CD4-positive, alpha-beta T cell (primary cell): ENCODE measurements around the gene CTIF. TPM values are rescaled to one million over a fixed set of nuclear protein-coding genes. Genes with fewer than 3 reads are reported as not detected.

Experiments
- ATAC-seq: fragments of 200-7000 bp; cut with Tn5 transposase; one replicate; pipeline ENCODE4 v1.10.0; 2022; ENCODE audit warnings: mild to moderate bottlenecking; ENCODE audit not compliant: poor library complexity
- CTCF ChIA-PET: fragments of 350-600 bp; sonication (Branson Sonifier 250); formaldehyde crosslinking; loops from one replicate; lab custom pipeline; 2021; ENCODE audit warnings: antibody characterized with exemption, inconsistent platforms; lab: Charles Lee
- POLR2A ChIA-PET: fragments of 350-600 bp; sonication (Branson Sonifier 250); formaldehyde crosslinking; loops from one replicate; lab custom pipeline; 2021; ENCODE audit warnings: antibody characterized with exemption, inconsistent platforms; lab: Charles Lee
- DNase-seq, 14 experiments: peaks; one replicate each; pipeline ENCODE4 v3.0.0-alpha.2; 2013 to 2020; ENCODE audit warnings: mixed read lengths in 2 of 14
- H3K27ac ChIP-seq, 2 donors: one replicate each; pipeline versions ENCODE4 v1.5.1 to v1.7.0; 2013; ENCODE audit warnings: low read length in 2 of 2, low read depth in 1 of 2, mild to moderate bottlenecking in 1 of 2
- H3K27me3 ChIP-seq, 2 experiments: 1 replicate in 1 of 2; 2 replicates in 1 of 2; pipeline versions ENCODE4 v1.6.1 to v1.7.0; 2013; ENCODE audit warnings: low read length in 2 of 2, control low read depth in 1 of 2, mild to moderate bottlenecking in 1 of 2, moderate library complexity in 1 of 2; ENCODE audit not compliant: insufficient read depth in 2 of 2, control insufficient read depth in 1 of 2
- H3K36me3 ChIP-seq: one replicate; pipeline ENCODE4 v1.6.1; 2013; ENCODE audit warnings: low read length, control low read depth; ENCODE audit not compliant: insufficient read depth
- H3K4me1 ChIP-seq: one replicate; pipeline ENCODE4 v1.6.1; 2013; ENCODE audit warnings: low read length, control low read depth; ENCODE audit not compliant: insufficient read depth
- H3K4me3 ChIP-seq: one replicate; pipeline ENCODE4 v1.5.1; 2013; ENCODE audit warnings: mild to moderate bottlenecking, low read length, moderate library complexity
- H3K9me3 ChIP-seq, 2 experiments: 1 replicate in 1 of 2; 2 replicates in 1 of 2; pipeline versions ENCODE4 v1.6.1 to v1.7.0; 2013; ENCODE audit warnings: low read length in 2 of 2, mild to moderate bottlenecking in 2 of 2, control low read depth in 1 of 2, moderate library complexity in 1 of 2; ENCODE audit not compliant: control insufficient read depth in 1 of 2, insufficient read depth in 1 of 2
- H3K27ac Mint-ChIP-seq: one replicate; pipeline ENCODE4 v1.8.0; 2020; ENCODE audit warnings: mixed read lengths
- H3K27me3 Mint-ChIP-seq: one replicate; pipeline ENCODE4 v1.8.0; 2021; ENCODE audit warnings: mixed read lengths
- H3K36me3 Mint-ChIP-seq: one replicate; pipeline ENCODE4 v1.8.0; 2021; ENCODE audit warnings: low read depth, mixed read lengths
- H3K4me1 Mint-ChIP-seq: one replicate; pipeline ENCODE4 v1.8.0; 2021; ENCODE audit warnings: low read depth, mixed read lengths
- H3K4me3 Mint-ChIP-seq: one replicate; pipeline ENCODE4 v1.8.0; 2020; ENCODE audit warnings: mild to moderate bottlenecking, mixed read lengths
- H3K9me3 Mint-ChIP-seq: one replicate; pipeline ENCODE4 v1.8.0; 2020; ENCODE audit warnings: mixed read lengths
- intact Hi-C, 2 experiments: fragments of 100-400 bp; cut with DNase I in 1 of 2; cut with micrococcal nuclease in 1 of 2; formaldehyde crosslinking; loops; one replicate each; pipeline versions ENCODE4 v1.15.1 to v1.9.0; 2023 to 2025; cut with DNase I, micrococcal nuclease
- total RNA-seq, 174 experiments: library from RNA in 2 of 174; stranded (reverse) in 2 of 174; gene quantifications; one replicate each; pipeline ENCODE4 v1.2.3 and lab custom pipeline; 2021 to 2026
- TF ChIP-seq, protein P1 (sequence below): fragments of 200-600 bp; IDR thresholded peaks from one replicate; pipeline ENCODE4 v1.8.0; 2022; ENCODE audit warnings: antibody characterized with exemption, mild to moderate bottlenecking

Gene CTIF
- total RNA-seq, 2 experiments from 2014 or later, result 1.1 to 2.9 TPM

DNA sequence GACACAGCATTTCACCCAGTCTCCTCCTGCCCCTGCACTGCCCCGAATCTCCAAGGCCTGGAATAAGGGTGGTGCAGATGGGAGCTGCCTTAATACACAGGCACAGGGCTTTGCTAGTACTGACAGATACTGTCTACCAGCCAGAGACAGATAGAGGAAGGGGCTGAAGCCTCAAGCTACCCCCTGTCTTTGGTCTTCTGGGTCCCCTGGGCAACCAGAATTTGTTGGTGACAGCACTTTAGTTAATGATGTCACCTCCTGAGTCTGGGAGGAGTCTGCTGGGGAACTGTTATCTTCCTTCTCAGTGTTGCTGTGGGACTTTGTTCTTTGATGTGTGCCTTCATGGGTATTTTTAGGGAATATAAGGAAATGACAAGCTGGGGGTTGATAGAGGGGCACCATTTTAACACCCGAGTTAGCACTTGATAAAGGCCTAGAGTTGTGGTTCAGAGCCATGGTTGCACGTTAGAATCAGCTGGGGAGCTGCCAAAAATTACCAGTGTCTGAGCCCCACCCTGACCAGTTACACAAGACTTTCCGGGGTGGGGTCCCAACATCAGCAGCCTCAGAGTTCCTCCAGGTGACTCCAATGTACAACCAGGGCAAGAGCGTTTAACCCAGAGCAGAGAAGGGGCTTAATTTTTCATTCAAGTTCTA lies 275.1 kb downstream of the CTIF start:
- Mint-ChIP-seq H3K4me3 (peak overlapping the region; percentile 5), H3K36me3 (no peaks in the 10 kb centered on the region), H3K9me3 (no peaks in the 10 kb centered on the region), H3K27me3 (no peaks in the 10 kb centered on the region), H3K27ac (peak overlapping the region; percentile 86), H3K4me1 (peaks cover 42% of the 10 kb centered on the region)
- intact Hi-C loops, result loop anchor here in 1 of 2 experiments (2.0 kb wide), 1 partner anchor 21 kb away; no protein-coding TSS in a partner anchor
- TF ChIP-seq, protein P1, sequence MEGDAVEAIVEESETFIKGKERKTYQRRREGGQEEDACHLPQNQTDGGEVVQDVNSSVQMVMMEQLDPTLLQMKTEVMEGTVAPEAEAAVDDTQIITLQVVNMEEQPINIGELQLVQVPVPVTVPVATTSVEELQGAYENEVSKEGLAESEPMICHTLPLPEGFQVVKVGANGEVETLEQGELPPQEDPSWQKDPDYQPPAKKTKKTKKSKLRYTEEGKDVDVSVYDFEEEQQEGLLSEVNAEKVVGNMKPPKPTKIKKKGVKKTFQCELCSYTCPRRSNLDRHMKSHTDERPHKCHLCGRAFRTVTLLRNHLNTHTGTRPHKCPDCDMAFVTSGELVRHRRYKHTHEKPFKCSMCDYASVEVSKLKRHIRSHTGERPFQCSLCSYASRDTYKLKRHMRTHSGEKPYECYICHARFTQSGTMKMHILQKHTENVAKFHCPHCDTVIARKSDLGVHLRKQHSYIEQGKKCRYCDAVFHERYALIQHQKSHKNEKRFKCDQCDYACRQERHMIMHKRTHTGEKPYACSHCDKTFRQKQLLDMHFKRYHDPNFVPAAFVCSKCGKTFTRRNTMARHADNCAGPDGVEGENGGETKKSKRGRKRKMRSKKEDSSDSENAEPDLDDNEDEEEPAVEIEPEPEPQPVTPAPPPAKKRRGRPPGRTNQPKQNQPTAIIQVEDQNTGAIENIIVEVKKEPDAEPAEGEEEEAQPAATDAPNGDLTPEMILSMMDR, result no peak
- Histone ChIP-seq H3K4me1 (peaks cover 42% of the 10 kb centered on the region), H3K27ac (peak overlapping the region; percentile 47 to 93), H3K27me3 (no peaks in the 10 kb centered on the region), H3K9me3 (no peaks in the 10 kb centered on the region), H3K4me3 (no peak overlapping the region), H3K36me3 (no peaks in the 10 kb centered on the region)
- DNase-seq (peak in 12 of 14 experiments; percentile 34 to 89 (median 44)), ATAC-seq (peak; percentile 78)
- CTCF ChIA-PET, result interaction anchor here (0.7 to 2.1 kb wide), 4 partner anchors 19 to 137 kb away, joined by 3 to 5 read pairs (median 4); no protein-coding TSS in a partner anchor
- POLR2A ChIA-PET, result interaction anchor here (0.7 to 3.1 kb wide), 6 partner anchors 12 to 141 kb away, joined by 3 to 24 read pairs (median 4); no protein-coding TSS in a partner anchor

DNA sequence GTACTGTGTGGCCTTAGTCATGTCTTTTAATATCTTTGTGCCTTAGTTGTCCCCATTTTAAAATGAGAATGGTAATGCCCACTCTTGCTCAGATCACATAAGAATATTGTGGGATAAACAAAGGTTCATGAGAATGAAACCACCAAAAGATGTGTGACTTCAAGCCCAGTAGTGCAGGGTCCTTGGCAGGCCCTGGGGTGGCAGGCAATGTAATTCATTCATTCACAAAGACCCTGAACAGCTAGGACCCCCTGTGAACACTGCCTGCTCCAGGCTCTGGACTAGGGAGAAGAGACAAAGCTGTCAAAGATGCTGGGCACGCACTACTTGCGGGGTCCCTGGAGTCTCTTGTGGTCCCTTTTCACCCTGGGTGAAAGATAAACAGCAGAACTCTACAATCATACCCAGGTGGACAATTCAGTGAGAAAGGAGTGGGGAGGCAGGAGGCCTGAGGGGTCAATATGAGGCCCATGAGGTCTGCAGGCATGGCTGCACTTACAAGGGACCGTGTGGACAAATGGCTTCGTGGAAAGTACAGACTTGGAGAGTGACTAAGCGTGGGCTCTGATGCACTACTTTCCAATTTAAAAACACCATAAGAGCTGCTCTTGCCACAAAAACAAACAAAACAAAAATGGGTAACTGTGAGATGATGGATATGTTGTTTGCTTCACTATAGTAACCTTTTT lies 275.8 kb downstream of the CTIF start:
- H3K4me1 Mint-ChIP-seq, result peaks cover 42% of the 10 kb centered on the region
- no peaks in the 10 kb centered on the region for H3K9me3 Mint-ChIP-seq
- ChIA-PET POLR2A (interaction anchor here (0.7 to 3.1 kb wide), 4 partner anchors 12 to 126 kb away, joined by 3 to 24 read pairs (median 4); no protein-coding TSS in a partner anchor), CTCF (interaction anchor here (2.1 kb wide), 1 partner anchor 100 kb away, joined by 5 read pairs; no protein-coding TSS in a partner anchor)
- H3K4me3 Mint-ChIP-seq, result no peak overlapping the region
- ATAC-seq, result peak; percentile 39
- intact Hi-C loops, result loop anchor here in 1 of 2 experiments (2.0 kb wide), 1 partner anchor 20 kb away; no protein-coding TSS in a partner anchor
- Histone ChIP-seq H3K27ac (peak overlapping the region; percentile 47 to 93), H3K9me3 (no peaks in the 10 kb centered on the region), H3K4me1 (peaks cover 42% of the 10 kb centered on the region), H3K27me3 (no peaks in the 10 kb centered on the region), H3K36me3 (no peaks in the 10 kb centered on the region), H3K4me3 (no peak overlapping the region)
- TF ChIP-seq, protein P1, result no peak
- no peaks in the 10 kb centered on the region for H3K36me3 Mint-ChIP-seq
- peak overlapping the region; percentile 86 for H3K27ac Mint-ChIP-seq
- no peaks in the 10 kb centered on the region for H3K27me3 Mint-ChIP-seq
- DNase-seq, result peak in 5 of 14 experiments; percentile 6 to 77 (median 35)

DNA sequence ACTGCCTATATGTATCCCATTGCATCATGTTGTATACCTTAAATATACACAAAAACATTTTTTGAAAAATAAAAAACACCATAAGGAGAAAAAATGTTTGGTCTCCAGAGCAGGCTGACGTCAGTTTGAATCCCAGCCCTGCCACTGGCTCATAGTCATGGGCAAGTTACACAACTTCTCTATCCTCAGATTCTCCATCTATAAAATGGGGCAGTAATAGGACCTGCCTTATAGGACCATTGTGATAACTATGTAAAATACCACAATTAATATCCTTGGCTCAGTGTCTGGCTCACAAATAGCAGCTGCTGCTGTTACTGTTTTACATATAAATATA lies 276.3 kb downstream of the CTIF start:
- intact Hi-C loops, result loop anchor here in 1 of 2 experiments (2.0 kb wide), 1 partner anchor 20 kb away; no protein-coding TSS in a partner anchor
- TF ChIP-seq, protein P1, result no peak

More for the DNA sequence above, 276.3 kb downstream of the CTIF start:
- H3K4me1 Mint-ChIP-seq, result peaks cover 42% of the 10 kb centered on the region
- no peaks in the 10 kb centered on the region for H3K27me3 Mint-ChIP-seq
- Histone ChIP-seq H3K27me3 (no peaks in the 10 kb centered on the region), H3K9me3 (no peaks in the 10 kb centered on the region), H3K36me3 (no peaks in the 10 kb centered on the region), H3K4me3 (no peak overlapping the region), H3K27ac (peak overlapping the region in 1 of 2 donors; percentile 93), H3K4me1 (peaks cover 44% of the 10 kb centered on the region)
- DNase-seq (peak in 1 of 14 experiments; percentile 1), ATAC-seq (no peak)
- H3K27ac Mint-ChIP-seq, result peak overlapping the region; percentile 86
- POLR2A ChIA-PET, result interaction anchor here (3.1 kb wide), 1 partner anchor 18 kb away, joined by 24 read pairs; no protein-coding TSS in a partner anchor
- no peaks in the 10 kb centered on the region for H3K36me3 Mint-ChIP-seq
- H3K9me3 Mint-ChIP-seq, result no peaks in the 10 kb centered on the region
- H3K4me3 Mint-ChIP-seq, result no peak overlapping the region
- CTCF ChIA-PET, result interaction anchor here (2.1 kb wide), 1 partner anchor 99 kb away, joined by 5 read pairs; no protein-coding TSS in a partner anchor
